Activated CD4-positive, alpha-beta T cell treated with anti-CD3 and anti-CD28 coated beads, Interleukin-10, Interleukin-2, amounts not matched to agents 100 ng/mL and 50 ng/mL, durations not matched to agents 16 hours and 8 hours (primary cell): ENCODE measurements around the gene PLEKHH1.

Experiments
- DNase-seq: peaks from one replicate; pipeline ENCODE4 v3.0.0-alpha.2; 2020

The PLEKHH1 gene

GRCh38 chr14:67638642-67639041 is 105.6 kb downstream of the PLEKHH1 start:
- no peak for DNase-seq
